ENCODE measurements around the gene LAMA2.

LAMA2 gene

GRCh38 chr6:129492260-129492659, 609.3 kb downstream of the LAMA2 start:
- no peak for DNase-seq (ENCODE audit: low read depth)

DNA sequence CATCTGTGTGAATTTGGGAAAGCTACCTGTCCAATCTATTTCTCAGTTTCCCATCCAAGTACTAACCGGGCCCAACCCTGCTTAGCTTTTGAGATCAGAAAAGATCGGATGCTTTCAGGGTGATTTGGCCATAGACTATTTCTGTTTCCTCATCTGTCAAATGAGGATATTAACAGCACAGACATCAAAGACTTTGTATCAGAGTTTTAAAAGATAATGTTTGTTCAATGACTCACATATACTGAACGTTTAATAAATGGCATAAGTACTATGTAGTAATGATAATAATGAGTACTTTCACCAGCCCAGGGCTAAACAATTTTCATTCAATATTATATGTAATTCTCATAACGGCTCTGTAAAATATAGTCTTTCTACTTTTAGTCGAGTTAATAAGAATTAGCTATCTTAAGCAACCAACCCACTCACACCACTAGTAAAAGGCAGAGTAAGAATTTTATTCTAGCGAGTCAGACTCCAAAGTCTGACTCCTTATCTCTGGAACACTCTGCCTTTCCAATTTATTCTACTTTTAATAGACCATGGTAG, 610.5 kb downstream of the LAMA2 start:
- DNase-seq (ENCODE audit: low read depth), result no peak

DNA sequence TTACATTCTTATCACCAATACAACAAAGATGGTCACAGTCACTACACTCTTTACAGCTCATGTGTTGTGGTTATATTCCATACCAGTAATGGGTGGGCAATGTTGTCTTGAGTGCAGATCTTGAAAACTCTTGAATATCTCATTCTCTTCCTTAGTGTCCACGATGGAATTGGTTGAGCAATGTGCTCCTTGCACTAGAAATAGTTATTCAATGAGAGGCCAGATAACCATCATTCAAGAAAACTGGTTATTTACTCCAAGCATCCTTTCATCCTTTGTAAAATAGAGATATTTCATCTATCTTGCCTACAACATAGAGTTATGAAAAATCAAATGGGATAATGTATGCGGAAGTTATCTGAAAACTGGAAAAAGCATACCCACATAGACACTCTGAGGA, 611.2 kb downstream of the LAMA2 start:
- no peak for DNase-seq (ENCODE audit: low read depth)

- no peak for DNase-seq (ENCODE audit: low read depth)
These were observed 611.6 kb downstream of the LAMA2 start for GRCh38 chr6:129494586-129494985.

- no peak for DNase-seq (ENCODE audit: low read depth)
These were observed 612.7 kb downstream of the LAMA2 start for GRCh38 chr6:129495652-129496051.

DNA sequence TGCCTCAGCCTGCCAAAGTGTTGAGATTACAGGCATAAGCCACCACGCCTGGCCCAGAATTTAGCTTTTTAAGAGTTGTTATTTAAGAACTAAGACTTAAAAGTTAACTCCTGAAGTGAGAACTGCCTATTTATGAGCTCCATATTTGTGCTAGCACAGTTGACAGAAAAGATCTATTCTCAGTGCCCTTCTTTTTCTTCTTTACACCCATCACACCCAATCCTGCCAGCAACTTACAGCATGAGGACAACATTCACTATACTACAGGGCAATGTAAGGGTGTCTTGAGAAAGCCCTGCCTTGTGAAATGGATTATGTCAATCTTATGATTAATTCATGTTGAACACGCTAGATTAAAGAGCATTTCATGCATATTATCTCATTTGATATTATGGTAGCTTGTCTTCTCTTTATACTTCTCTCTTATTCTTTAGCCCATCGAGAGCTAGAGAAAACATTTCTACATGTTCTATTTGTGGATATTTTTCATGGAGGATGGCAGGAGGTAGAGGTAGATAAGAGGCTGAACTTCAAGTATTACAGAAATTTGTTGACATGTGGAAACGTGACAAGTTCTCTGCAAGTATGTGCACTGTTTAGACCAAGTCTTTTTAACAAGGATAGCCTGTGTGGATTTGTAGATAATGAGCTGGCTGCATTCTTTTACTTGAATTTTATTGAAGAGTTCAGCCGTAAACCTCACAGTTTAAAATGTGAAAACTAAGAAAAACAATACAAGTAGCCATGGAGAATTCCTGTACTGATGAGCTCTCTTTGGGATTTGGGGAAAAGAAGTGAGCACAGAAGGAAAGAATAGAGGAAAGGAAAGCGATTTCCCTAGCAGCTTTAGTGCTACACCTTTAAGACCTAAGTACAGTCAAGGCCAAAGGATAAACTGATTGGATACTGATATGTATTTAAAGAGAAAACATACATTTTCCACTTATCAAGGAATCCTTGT, 614.8 kb downstream of the LAMA2 start:
- no peak for DNase-seq (ENCODE audit: low read depth)

DNA sequence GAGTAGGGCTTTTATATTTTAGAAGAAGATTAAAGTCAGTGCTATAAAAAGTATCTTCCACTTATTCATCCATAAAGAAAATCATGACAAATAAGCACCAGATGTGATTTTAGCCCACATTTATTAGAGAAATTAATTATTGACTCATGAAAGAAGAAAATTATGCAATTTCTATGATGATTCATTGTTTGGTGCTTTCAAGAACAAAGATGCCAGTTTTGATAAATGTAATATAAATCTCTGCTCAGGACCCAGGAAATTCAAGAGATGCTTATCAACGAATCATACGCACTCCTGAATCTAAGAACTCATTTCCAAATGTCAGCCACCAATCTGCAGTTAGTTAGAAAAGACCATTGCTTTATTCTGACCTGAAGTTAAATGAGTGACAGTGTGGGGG, 615.6 kb downstream of the LAMA2 start:
- no peak for DNase-seq (ENCODE audit: low read depth)

DNA sequence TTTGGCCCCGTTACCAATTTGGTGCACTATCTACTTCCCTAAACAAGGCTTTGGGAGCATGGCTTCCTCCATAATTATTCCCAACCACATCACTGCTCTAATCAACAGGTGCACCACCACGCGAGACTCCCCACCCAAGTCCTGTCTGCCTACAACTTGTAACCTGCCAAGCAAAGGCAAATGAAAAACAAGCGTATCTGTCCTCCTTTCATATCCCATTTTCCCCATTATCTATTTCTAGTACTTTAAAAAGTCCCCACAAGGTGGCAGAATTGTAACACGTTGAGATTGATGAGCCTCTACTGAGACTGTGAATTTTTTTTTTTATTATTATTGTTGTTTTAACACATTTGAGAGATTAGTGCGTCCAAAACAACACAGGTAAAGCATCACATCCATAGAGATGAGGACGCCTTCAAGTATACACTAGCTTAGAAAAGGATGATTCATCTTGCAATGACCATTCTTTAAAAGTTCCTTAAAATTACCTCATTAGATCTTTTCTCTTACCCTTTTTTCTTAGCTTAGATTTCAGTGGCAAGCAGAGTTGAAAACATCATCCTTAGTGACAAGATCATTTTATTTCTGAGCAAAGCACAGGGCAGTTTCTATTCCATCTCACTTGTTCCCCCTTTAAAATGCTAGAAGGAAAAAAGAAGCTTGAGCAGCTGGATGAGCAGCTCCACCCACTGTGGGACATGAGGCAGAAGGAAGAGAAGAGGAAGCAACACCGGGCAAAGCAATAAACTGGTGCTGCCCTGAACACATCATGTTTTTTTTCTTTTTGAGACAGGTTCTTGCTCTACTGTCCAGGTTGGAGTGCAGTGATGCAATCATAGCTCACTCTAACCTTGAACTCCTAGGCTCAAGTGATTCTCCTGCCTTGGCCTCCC, 616.3 kb downstream of the LAMA2 start:
- DNase-seq (ENCODE audit: low read depth), result no peak

- no peak for DNase-seq (ENCODE audit: low read depth)
These were observed 616.9 kb downstream of the LAMA2 start for GRCh38 chr6:129499843-129500219.

GRCh38 chr6:129500958-129501739, 618.2 kb downstream of the LAMA2 start:
- DNase-seq (ENCODE audit: low read depth), result no peak

DNA sequence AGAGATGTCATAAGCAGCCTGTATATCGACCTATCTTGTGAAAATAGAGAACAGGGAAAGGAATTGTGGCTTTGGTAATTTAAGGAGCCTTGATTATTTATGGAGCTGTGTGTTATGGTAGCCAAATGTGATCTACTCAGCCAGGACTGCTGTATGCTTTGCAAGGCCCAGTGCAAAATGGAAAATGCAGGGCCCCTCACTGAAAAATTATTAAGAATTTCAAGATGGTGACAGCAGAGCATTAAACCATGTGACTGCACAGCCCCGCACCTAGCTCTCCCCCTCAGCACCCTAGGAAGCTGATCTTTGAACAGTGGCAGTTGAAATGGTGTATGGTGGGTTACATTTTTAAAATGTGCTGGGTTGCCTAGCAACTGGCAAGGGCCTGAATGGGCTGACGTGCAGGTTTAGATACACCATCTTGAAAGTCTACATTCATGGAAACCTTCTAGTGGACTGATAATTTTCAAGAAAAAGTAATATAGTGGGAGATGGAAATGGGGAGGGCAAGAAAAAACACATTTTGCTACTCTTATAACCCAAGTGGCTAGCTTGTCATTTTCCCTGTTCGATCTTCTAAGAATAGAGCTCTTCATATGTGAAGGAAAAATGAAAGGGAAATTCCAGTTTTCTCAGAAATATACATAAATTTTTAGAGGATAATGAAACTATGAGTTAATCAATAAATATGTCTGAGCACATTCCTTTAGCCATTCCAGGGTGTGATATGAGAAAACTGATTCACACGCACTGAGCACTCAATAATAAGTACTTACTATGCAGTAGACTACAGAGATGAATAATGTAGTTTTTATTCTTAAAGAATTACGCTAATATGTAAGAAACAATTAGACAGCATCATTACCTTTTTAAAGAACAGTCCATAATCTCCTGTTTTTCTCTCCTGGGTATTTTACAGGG, 619.1 kb downstream of the LAMA2 start:
- no peak for DNase-seq (ENCODE audit: low read depth)

GRCh38 chr6:129504456-129504855, 621.5 kb downstream of the LAMA2 start:
- DNase-seq (ENCODE audit: low read depth), result no peak

- no peak for DNase-seq (ENCODE audit: low read depth)
These were observed 624.3 kb downstream of the LAMA2 start for GRCh38 chr6:129507059-129507807.

DNA sequence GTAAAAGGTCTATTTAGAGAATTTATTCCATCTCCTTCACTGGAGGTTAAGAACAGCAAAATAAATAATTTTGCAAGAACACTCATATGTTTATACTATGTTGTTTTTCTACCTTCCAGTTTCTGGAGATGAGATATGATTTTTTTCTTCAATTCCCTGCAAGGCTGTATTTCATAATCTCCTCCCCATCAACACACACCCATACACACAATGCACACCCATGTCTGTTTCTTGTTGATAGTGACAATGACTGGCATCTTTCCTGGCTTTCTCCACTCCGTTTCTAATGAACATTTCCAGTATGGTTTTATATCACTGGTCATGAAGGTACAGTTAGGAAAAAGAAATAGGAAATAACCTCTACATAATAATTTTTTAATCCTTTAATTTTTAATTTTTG, 624.9 kb downstream of the LAMA2 start:
- DNase-seq (ENCODE audit: low read depth), result no peak

DNA sequence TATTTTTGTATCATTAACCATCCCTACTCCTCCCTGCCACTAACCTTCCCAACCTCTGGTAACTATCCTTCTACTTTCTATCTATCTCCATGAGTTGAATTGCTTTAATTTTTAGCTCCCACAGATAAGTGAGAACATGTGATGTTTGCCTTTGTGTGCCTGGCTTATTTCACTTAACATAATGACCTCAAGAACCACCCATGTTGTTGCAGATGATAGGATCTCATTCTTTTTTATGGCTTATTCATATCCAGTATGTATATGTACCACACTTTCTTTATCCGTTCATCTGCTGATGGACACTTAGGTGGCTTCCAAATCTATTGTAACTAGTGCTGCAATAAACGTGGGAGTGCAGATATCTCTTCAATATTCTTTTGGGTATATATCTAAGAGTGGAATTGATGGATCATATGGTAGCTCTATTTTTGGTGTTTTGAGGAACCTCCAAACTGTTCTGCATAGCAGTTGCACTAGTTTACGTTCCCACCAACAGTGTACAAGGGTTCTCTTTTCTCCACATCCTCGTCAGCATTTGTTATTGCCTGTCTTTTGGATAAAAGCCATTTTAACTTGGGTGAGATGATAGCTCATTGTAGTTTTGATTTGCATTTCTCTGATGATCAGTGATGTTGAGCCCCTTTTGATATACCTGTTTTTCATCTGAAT, 625.7 kb downstream of the LAMA2 start:
- DNase-seq (ENCODE audit: low read depth), result no peak

DNA sequence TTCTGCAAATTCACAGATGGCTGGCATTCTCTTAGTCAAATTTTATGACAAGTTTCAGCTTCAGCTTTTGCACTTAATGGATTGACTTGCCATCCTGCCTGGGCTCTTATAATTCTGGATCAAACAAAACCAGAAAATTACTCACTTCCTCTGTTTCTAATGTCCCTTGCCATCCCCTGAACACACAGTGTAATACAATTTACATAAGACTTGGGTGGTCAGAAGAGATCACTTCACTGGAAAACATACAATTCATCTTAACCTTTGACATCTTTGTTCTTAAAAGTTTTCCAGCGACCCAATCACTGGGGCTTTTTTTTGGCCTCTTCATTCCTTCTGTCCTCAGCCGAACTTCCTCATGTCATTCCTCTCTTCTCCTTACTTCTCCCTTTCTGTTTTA, 628.0 kb downstream of the LAMA2 start:
- DNase-seq (ENCODE audit: low read depth), result no peak

- DNase-seq (ENCODE audit: low read depth), result no peak
These were observed 630.5 kb downstream of the LAMA2 start for GRCh38 chr6:129513471-129513870.

DNA sequence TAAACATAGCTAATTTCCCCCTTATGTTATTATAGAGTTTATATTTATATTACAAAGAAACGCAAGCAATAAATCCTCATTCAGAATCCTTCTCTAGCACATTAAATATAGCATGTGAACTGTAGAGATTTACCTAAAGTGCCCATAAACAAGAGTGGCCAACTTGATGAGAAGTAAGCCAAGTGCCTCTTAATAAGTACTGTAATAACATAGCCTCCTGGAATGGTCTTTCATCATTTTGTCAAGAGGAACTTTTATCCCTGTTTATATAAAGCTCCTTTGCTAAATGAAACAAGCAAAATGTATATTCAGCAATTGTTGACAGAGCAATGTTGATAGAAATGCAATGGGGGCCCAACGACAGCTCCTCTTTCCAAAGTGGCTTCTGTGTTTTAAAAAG, 632.1 kb downstream of the LAMA2 start:
- DNase-seq (ENCODE audit: low read depth), result no peak

GRCh38 chr6:129516005-129516404, 633.1 kb downstream of the LAMA2 start:
- no peak for DNase-seq (ENCODE audit: low read depth)
